GM21360 (cell line): ENCODE data around the gene PTPRG.

Experiments used
- ATAC-seq: cut with Tn5 transposase; IDR thresholded peaks from one replicate; pipeline ENCODE4 v1.9.1; 2021; ENCODE audit warnings: mild to moderate bottlenecking, moderate library complexity; ENCODE audit not compliant: unreplicated experiment

PTPRG gene

GRCh38 chr3:61788623-61789507 lies 227.5 kb downstream of the PTPRG start:
- no peak for ATAC-seq

- ATAC-seq, result no peak
Observed at GRCh38 chr3:61789861-61790260, 228.5 kb downstream of the PTPRG start.

- no peak for ATAC-seq
Observed at GRCh38 chr3:61790411-61790810, 229.0 kb downstream of the PTPRG start.

GRCh38 chr3:61793056-61793455 lies 231.7 kb downstream of the PTPRG start:
- no peak for ATAC-seq

- no peak for ATAC-seq
Observed at GRCh38 chr3:61793521-61793920, 232.2 kb downstream of the PTPRG start.

GRCh38 chr3:61794341-61794740 lies 233.0 kb downstream of the PTPRG start:
- no peak for ATAC-seq

GRCh38 chr3:61794961-61795360 lies 233.6 kb downstream of the PTPRG start:
- ATAC-seq, result no peak

- no peak for ATAC-seq
Observed at GRCh38 chr3:61796088-61796680, 234.8 kb downstream of the PTPRG start.

GRCh38 chr3:61796911-61797310 lies 235.5 kb downstream of the PTPRG start:
- no peak for ATAC-seq

- no peak for ATAC-seq
Observed at GRCh38 chr3:61802772-61803171, 241.4 kb downstream of the PTPRG start.

- no peak for ATAC-seq
Observed at GRCh38 chr3:61803983-61804382, 242.6 kb downstream of the PTPRG start.

- ATAC-seq, result no peak
Observed at GRCh38 chr3:61804782-61805181, 243.4 kb downstream of the PTPRG start.

- no peak for ATAC-seq
Observed at GRCh38 chr3:61805510-61806080, 244.2 kb downstream of the PTPRG start.

- no peak for ATAC-seq
Observed at GRCh38 chr3:61806810-61807209, 245.4 kb downstream of the PTPRG start.

- ATAC-seq, result no peak
Observed at GRCh38 chr3:61807865-61808276, 246.5 kb downstream of the PTPRG start.

GRCh38 chr3:61808526-61808925 lies 247.2 kb downstream of the PTPRG start:
- no peak for ATAC-seq

- no peak for ATAC-seq
Observed at GRCh38 chr3:61808999-61809398, 247.6 kb downstream of the PTPRG start.

- no peak for ATAC-seq
Observed at GRCh38 chr3:61809879-61810278, 248.5 kb downstream of the PTPRG start.

GRCh38 chr3:61810953-61811497 lies 249.7 kb downstream of the PTPRG start:
- no peak for ATAC-seq

GRCh38 chr3:61811652-61812051 lies 250.3 kb downstream of the PTPRG start:
- ATAC-seq, result no peak

- no peak for ATAC-seq
Observed at GRCh38 chr3:61812085-61812484, 250.7 kb downstream of the PTPRG start.

GRCh38 chr3:61812517-61812916 lies 251.1 kb downstream of the PTPRG start:
- no peak for ATAC-seq
